Stomach (tissue), 4 donors: Measurements from ENCODE around the gene CACNA2D3.

ENCODE experiments used
- CTCF ChIP-seq, 7 experiments: fragments of 450-650 bp in 4 of 7; fragments of 200-600 bp in 3 of 7; sonication (generic) in 3 of 7; IDR thresholded peaks; one replicate each; pipeline ENCODE4 v1.5.1; 2016 to 2019; ENCODE audit warnings: antibody characterized with exemption in 7 of 7, control low read depth in 2 of 7, mild to moderate bottlenecking in 1 of 7
- POLR2A ChIP-seq, 4 donors: fragments of 450-650 bp; IDR thresholded peaks; one replicate each; pipeline ENCODE4 v1.6.1; 2016; ENCODE audit warnings: antibody characterized with exemption in 4 of 4, control low read depth in 2 of 4, mild to moderate bottlenecking in 1 of 4, moderate library complexity in 1 of 4
- POLR2AphosphoS5 ChIP-seq, 3 donors: sonication (generic); formaldehyde crosslinking; IDR thresholded peaks; one replicate each; pipeline ENCODE4 v1.6.1; 2016; ENCODE audit warnings: antibody characterized with exemption in 3 of 3

GRCh38 chr3:54649551-54649950 lies 527.2 kb downstream of the CACNA2D3 start:
- TF ChIP-seq CTCF (IDR thresholded peaks at IDR 0.05) (no peak), POLR2A (IDR thresholded peaks at IDR 0.05) (no peak), POLR2AphosphoS5 (IDR thresholded peaks at IDR 0.05) (no peak)
